Measurements from ENCODE around the gene TAF6L. TPM values are rescaled to one million over a fixed set of nuclear protein-coding genes. Genes with fewer than 3 reads are reported as not detected.
"Not testable (repeated sequence)": the region's sequence is repeated elsewhere in the genome, so short reads cannot be mapped to it uniquely, and the experiment has no call there.

Gene TAF6L
- total RNA-seq, 1 donor from 2014 or later: 39.4 TPM

- Mint-ChIP-seq H3K27ac (ENCODE audit: unreplicated experiment) (peak within 1 kb of the TSS; percentile 96), H3K36me3 (ENCODE audit: unreplicated experiment) (no peaks in the 10 kb centered on the region), H3K4me1 (ENCODE audit: low read depth, unreplicated experiment) (peaks cover 19% of the 10 kb centered on the region), H3K27me3 (ENCODE audit: unreplicated experiment) (peaks cover 12% of the 10 kb centered on the region), H3K9me3 (ENCODE audit: unreplicated experiment) (peaks cover 13% of the 10 kb centered on the region), H3K4me3 (ENCODE audit: unreplicated experiment) (peak within 1 kb of the TSS; percentile 99)
- TF ChIP-seq, protein P1, sequence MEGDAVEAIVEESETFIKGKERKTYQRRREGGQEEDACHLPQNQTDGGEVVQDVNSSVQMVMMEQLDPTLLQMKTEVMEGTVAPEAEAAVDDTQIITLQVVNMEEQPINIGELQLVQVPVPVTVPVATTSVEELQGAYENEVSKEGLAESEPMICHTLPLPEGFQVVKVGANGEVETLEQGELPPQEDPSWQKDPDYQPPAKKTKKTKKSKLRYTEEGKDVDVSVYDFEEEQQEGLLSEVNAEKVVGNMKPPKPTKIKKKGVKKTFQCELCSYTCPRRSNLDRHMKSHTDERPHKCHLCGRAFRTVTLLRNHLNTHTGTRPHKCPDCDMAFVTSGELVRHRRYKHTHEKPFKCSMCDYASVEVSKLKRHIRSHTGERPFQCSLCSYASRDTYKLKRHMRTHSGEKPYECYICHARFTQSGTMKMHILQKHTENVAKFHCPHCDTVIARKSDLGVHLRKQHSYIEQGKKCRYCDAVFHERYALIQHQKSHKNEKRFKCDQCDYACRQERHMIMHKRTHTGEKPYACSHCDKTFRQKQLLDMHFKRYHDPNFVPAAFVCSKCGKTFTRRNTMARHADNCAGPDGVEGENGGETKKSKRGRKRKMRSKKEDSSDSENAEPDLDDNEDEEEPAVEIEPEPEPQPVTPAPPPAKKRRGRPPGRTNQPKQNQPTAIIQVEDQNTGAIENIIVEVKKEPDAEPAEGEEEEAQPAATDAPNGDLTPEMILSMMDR (IDR thresholded peaks at IDR 0.05; ENCODE audit: partially characterized antibody, unreplicated experiment): no peak
- peak; percentile 85 for DNase-seq
These were observed 42.8 kb upstream of the TAF6L start, which contains the start of gene TTC9C for GRCh38 chr11:62728171-62728988. Gene TTC9C, plus strand, starts transcription at chr11:62728486. Its CDS starts 363 bp downstream, at chr11:62728849.

GRCh38 chr11:62730076-62730475, 41.1 kb upstream of the TAF6L start:
- Mint-ChIP-seq H3K4me3 (ENCODE audit: unreplicated experiment) (peak overlapping the region; percentile 74), H3K9me3 (ENCODE audit: unreplicated experiment) (peaks cover 13% of the 10 kb centered on the region), H3K27me3 (ENCODE audit: unreplicated experiment) (peaks cover 12% of the 10 kb centered on the region)
- not testable (repeated sequence) for DNase-seq; H3K4me1 Mint-ChIP-seq (ENCODE audit: low read depth, unreplicated experiment); H3K27ac Mint-ChIP-seq (ENCODE audit: unreplicated experiment); H3K36me3 Mint-ChIP-seq (ENCODE audit: unreplicated experiment)

DNA sequence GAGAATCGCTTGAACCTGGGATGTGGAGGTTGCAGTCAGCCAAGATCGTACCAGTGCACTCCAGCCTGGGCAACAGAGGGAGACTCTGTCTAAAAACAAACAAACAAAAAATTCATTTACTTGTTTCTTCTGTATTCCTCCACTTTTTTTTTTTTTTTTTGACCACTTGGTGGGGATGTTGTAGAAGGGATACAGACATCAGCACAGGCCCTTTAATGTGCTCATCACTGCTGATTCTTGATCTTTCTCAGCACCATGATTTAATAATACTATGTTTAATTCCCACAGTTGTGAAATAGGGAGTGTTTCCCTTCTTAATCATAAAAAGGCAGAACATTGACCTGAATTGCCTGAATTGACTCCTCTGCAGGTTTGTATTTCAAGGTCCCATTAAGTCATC, 38.4 kb upstream of the TAF6L start:
- no peak for DNase-seq
- H3K4me3 Mint-ChIP-seq (ENCODE audit: unreplicated experiment): no peak overlapping the region

GRCh38 chr11:62737196-62737595, 34.0 kb upstream of the TAF6L start:
- H3K9me3 Mint-ChIP-seq (ENCODE audit: unreplicated experiment): no peaks in the 10 kb centered on the region
- TF ChIP-seq, protein P1 (IDR thresholded peaks at IDR 0.05; ENCODE audit: partially characterized antibody, unreplicated experiment): no peak
- no peaks in the 10 kb centered on the region for H3K27me3 Mint-ChIP-seq (ENCODE audit: unreplicated experiment)
- no peaks in the 10 kb centered on the region for H3K36me3 Mint-ChIP-seq (ENCODE audit: unreplicated experiment)
- H3K4me3 Mint-ChIP-seq (ENCODE audit: unreplicated experiment): no peak overlapping the region
- no peak for DNase-seq
- H3K4me1 Mint-ChIP-seq (ENCODE audit: low read depth, unreplicated experiment): no peaks in the 10 kb centered on the region
- no peak overlapping the region for H3K27ac Mint-ChIP-seq (ENCODE audit: unreplicated experiment)

More for the DNA sequence above, 38.4 kb upstream of the TAF6L start:
- peaks cover 2% of the 10 kb centered on the region for H3K27me3 Mint-ChIP-seq (ENCODE audit: unreplicated experiment)
- no peaks in the 10 kb centered on the region for H3K36me3 Mint-ChIP-seq (ENCODE audit: unreplicated experiment)
- TF ChIP-seq, protein P1 (IDR thresholded peaks at IDR 0.05; ENCODE audit: partially characterized antibody, unreplicated experiment): no peak
- no peak overlapping the region for H3K27ac Mint-ChIP-seq (ENCODE audit: unreplicated experiment)
- H3K9me3 Mint-ChIP-seq (ENCODE audit: unreplicated experiment): peaks cover 4% of the 10 kb centered on the region
- peaks cover 3% of the 10 kb centered on the region for H3K4me1 Mint-ChIP-seq (ENCODE audit: low read depth, unreplicated experiment)

DNA sequence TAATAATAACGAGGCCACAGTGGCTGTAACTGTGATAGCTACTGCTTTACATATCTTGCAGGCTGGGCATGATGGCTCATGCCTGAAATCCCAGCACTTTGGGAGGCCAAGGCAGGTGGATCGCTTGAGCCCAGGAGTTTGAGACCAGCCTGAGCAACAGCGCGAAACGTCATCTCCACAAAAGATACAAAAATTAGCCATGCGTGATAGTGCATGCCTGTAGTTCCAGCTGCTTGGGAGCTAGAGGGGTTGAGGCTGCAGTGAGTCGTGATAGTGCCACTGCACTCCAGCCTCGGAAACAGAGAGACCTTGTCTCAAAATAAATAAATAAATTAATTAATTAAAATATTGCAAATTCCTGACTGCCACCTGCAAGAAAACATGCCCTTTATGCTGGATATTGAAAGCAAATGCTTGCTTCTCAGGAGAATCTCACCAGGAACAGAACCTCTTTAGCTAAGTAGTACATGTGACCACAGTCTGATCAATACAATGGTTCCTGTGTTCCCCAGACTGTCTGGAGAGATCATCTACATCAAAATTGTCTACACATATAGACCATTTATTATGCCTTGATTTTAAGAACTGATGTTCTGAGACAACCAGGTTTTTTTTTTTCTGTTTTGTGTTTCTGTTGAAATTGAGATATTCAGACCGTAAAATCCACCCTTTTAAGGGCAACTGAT, 23.6 kb upstream of the TAF6L start:
- Mint-ChIP-seq H3K27me3 (ENCODE audit: unreplicated experiment) (no peaks in the 10 kb centered on the region), H3K27ac (ENCODE audit: unreplicated experiment) (no peak overlapping the region), H3K9me3 (ENCODE audit: unreplicated experiment) (peaks cover 2% of the 10 kb centered on the region), H3K4me1 (ENCODE audit: low read depth, unreplicated experiment) (peaks cover 4% of the 10 kb centered on the region), H3K4me3 (ENCODE audit: unreplicated experiment) (no peak overlapping the region), H3K36me3 (ENCODE audit: unreplicated experiment) (no peaks in the 10 kb centered on the region)
- no peak for DNase-seq
- TF ChIP-seq, protein P1 (IDR thresholded peaks at IDR 0.05; ENCODE audit: partially characterized antibody, unreplicated experiment): no peak

- H3K27me3 Mint-ChIP-seq (ENCODE audit: unreplicated experiment); H3K9me3 Mint-ChIP-seq (ENCODE audit: unreplicated experiment); H3K36me3 Mint-ChIP-seq (ENCODE audit: unreplicated experiment); H3K4me3 Mint-ChIP-seq (ENCODE audit: unreplicated experiment); DNase-seq; H3K27ac Mint-ChIP-seq (ENCODE audit: unreplicated experiment); H3K4me1 Mint-ChIP-seq (ENCODE audit: low read depth, unreplicated experiment): not testable (repeated sequence)
These were observed 21.3 kb upstream of the TAF6L start for GRCh38 chr11:62749931-62750330.

Data from glutamatergic neuron (in vitro differentiated cells).